GM18951 (cell line): ENCODE data around the gene ISLR.
"Not testable (repeated sequence)": the region's sequence is repeated elsewhere in the genome, so short reads cannot be mapped to it uniquely, and the experiment has no call there.

Experiments used
- POLR2A ChIP-seq: IDR thresholded peaks from 4 replicates; pipeline ENCODE4 v1.6.1; 2011; ENCODE audit warnings: mild to moderate bottlenecking; ENCODE audit not compliant: insufficient read length, insufficient read depth; ENCODE audit errors: extremely low read depth
- in situ Hi-C: fragments of 300-500 bp; cut with MboI; formaldehyde crosslinking; loops from one replicate; pipeline ENCODE4 v1.12.0; 2022; ENCODE audit warnings: low sequenced_read_pairs, mixed read lengths, inconsistent platforms; ENCODE audit not compliant: unreplicated experiment

The ISLR gene

DNA sequence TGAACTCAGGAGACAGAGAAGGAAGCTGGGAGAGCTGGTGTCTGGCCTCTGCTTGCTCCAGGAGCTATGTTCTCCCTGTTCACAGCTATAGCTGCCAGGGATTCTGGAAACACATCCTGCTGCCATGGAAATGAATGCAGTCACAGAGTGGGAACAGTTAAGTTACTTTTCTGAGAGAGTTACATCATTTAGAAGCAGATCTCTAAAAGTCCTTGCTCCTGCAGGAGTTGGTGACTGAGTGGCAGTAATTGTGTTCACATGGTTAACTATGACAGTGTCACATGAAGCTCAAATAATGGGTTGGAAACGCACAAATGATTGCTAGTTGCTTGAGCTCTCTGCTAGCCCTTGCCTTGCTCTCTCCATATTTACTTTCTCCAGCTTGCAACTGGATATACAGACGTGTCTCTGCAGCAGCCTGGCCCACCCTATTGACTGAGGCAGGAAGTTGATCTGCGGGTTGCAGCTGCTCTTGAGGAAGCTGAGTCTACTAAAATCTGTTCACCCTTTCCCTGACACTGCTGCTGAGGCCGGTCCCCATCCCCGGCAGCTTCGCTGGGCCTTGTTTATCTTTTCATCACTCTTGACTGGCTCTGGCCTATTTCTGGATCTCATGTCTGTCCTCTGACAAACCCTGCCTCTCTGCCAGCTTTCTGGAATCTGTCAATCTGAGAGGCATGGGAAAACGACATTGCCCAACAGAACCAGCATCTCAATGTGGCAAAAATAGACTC lies 16.7 kb upstream of the ISLR start:
- TF ChIP-seq POLR2A, result no peak
- in situ Hi-C loops, result no loop called here

- TF ChIP-seq POLR2A, result no peak
- in situ Hi-C loops, result no loop called here
These were observed 15.4 kb upstream of the ISLR start for GRCh38 chr15:74157868-74158827.

- in situ Hi-C loops, result no loop called here
- no peak for TF ChIP-seq POLR2A
These were observed 14.5 kb upstream of the ISLR start for GRCh38 chr15:74158855-74159650.

DNA sequence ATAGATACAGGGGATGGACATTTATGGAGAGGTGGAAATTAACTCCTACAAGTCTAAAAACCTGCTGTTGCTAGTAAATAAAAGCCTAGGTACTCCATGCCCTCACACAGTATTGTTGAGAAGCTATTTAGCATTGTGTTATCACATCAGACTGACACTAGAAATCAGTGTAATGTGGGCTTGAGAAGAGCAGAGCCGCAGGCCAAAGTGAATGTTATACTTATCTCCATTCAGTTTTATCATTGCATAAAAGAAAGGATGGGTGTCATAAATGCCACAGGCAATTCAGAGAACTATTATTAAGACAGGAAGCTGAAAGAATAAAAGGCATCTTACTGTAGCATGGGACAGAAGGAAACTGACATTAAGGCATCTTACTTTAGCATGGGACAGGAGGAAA lies 13.7 kb upstream of the ISLR start:
- TF ChIP-seq POLR2A, result no peak
- in situ Hi-C loops, result no loop called here

- in situ Hi-C loops, result not testable (repeated sequence)
These were observed 13.1 kb upstream of the ISLR start for GRCh38 chr15:74160390-74160789.

DNA sequence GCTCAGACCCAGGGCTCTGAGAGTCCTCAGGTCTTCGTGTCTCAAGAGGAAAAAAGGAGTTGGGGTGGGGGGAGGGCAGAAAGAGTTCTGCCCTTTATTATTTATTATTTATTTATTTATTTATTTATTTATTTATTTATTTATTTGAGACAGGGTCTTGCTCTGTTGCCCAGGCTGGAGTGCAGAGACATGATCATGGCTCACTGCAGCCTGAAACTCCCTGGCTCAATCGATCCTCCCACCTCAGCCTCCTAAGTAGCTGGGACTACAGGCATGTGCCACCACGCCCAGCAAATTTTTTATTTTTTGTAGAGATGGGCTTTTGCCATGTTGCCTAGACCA lies 11.3 kb upstream of the ISLR start:
- in situ Hi-C loops, result not testable (repeated sequence)

DNA sequence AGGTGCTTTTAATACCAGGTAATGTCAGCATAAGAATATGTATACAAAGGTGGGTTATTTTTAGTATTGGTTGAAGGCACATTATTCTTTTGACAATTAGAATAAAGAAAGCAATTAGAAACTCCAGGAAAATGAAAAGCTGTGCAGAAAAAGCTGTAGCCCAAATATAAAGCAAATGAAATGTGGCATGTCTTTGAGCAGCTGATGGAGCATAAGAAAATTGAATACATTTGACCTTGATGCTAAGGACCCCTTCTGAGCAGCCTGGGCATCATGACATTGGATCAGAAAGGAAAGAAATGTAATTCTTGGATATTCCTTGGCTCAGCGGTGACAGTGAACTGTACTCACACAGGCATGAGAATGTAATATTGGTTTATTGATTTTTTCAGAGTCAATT lies 8.0 kb upstream of the ISLR start:
- in situ Hi-C loops, result no loop called here
- no peak for TF ChIP-seq POLR2A

- no peak for TF ChIP-seq POLR2A
- in situ Hi-C loops, result no loop called here
These were observed 5.6 kb upstream of the ISLR start for GRCh38 chr15:74167891-74168331.

DNA sequence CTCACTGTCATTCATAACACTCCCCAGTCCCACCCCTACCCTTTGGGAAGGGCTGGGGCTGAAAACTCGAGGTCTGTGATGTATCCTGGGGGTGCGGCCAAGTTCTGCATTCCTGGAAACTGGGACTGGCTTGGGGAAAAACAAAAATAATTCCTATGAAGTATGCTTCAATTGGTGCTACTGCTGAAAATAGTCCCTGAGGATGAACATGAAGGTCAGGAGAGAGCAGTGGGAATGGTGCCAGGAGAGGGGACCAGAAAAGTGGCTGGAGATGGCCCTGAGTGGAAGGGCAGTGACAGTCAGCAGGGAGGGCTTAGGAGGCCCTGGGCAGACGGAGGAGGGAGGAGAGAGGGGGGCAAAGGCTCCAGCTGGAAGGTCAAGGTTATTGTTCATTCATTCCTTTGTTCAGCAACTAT lies 4.8 kb upstream of the ISLR start:
- TF ChIP-seq POLR2A, result no peak
- in situ Hi-C loops, result no loop called here

GRCh38 chr15:74170071-74170844 lies 3.3 kb upstream of the ISLR start:
- no peak for TF ChIP-seq POLR2A
- in situ Hi-C loops, result no loop called here

DNA sequence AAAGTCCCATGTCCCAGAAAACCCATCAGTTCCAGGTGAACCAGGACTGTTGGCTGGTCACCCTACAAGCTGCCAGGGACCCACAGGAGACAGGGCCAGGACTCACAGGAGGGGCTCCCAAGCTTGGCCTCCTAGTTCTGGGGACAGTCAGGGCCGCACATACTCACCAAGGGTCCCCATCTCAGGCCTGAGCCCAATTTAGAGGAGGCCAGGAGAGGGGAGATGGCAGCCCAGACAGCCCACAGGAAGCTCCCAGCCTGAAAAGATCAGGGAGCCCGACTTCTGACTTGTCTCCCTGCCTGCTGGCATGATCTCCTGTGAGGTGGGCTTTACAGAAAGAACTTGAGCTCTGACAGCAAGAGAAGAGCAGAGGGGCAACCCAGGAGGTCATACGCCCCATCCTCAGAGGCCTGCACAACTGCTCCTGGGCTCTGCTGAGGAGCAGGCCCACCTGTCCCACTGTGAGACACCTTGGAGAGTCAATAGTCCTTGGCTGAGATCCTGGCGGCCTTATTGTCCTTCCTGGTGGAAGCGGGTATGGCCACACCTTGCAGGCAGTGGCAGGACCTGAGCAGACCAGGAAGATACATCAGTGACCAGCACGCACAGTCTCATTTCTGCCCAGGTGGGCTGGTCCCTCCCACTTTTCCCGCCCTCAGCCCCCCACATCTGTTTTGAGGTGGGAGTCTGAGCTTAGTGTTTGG lies 2.5 kb upstream of the ISLR start:
- TF ChIP-seq POLR2A, result no peak

GRCh38 chr15:74171965-74172541 lies 1.5 kb upstream of the ISLR start:
- in situ Hi-C loops, result no loop called here
- no peak for TF ChIP-seq POLR2A

More for the DNA sequence above, 2.5 kb upstream of the ISLR start:
- in situ Hi-C loops, result no loop called here
